ENCODE data around the gene UACA. TPM values are rescaled to one million over a fixed set of nuclear protein-coding genes. Genes with fewer than 3 reads are reported as not detected.
A peak's percentile ranks its signal among the peaks of the same experiment; 100 is the strongest.

The UACA gene
- total and polyA plus RNA-seq, 3 experiments from 2014 or later = 0.53 to 0.81 TPM; not detected in 1

DNA sequence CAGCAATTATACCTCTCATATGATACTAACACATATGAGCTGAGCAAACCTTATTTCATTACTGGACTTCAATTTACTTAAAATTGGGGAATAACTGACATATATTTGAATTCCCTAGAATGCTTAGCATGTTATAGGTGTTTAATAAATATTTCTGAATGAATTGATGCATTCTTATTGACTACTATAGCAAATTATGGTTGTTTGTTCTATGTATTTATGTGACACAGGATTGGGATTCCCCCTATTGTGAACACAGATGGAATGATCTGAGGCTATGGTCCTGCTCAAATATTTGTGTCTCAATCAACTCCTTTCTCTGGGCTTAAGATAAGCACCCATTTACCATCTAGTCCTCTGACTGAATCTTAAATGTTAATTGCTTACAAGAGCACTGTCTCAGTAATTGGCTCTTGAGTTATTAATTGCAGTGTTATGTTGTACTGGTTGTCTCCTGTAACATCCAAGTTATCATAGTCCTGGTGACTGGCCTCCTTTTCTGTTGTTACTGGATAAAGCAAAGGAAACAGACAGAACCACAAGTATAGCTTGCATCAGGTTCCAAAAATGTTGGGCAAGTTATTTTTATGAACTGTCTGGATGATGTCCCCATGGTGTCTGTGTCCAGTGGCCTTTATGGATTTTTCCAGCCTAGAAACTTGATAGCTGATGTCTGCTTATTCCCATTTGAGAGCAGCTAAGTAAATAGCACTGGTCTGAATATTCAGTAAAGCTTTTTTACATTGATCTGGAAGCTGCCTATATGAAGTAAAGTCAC lies 2.3 kb upstream of the UACA start:
- no peak for DNase-seq
- Mint-ChIP-seq H3K9me3 (peaks cover 0 to 2% (median 0%) of the 10 kb centered on the region in 5 donors), H3K27me3 (peaks cover 26 to 56% of the 10 kb centered on the region in 2 donors), H3K4me1 (peaks cover 12 to 21% (median 17%) of the 10 kb centered on the region in 3 donors), H3K4me3 (peak overlapping the region in 1 of 7 donors; percentile 5), H3K36me3 (peaks cover 0 to 2% (median 0%) of the 10 kb centered on the region in 3 donors), H3K27ac (no peak overlapping the region)
- ChIA-PET CTCF (no interaction called here), POLR2A (no interaction called here)
- Histone ChIP-seq H3K36me3 (ENCODE audit: insufficient read depth, low read length) (no peaks in the 10 kb centered on the region), H3K4me3 (ENCODE audit: low read length) (no peak overlapping the region), H3K4me1 (ENCODE audit: insufficient read depth, low read length) (peaks cover 16% of the 10 kb centered on the region), H3K27ac (ENCODE audit: low read depth, low read length) (no peak overlapping the region), H3K9me3 (ENCODE audit: low read length) (no peaks in the 10 kb centered on the region), H3K27me3 (ENCODE audit: insufficient read depth, low read length, poor library complexity, severe bottlenecking) (peaks cover 13% of the 10 kb centered on the region)

- H3K27ac Mint-ChIP-seq = peak overlapping the region in 1 of 8 donors; percentile 48
- CTCF ChIA-PET = no interaction called here
Measured at GRCh38 chr15:70763950-70764730, 782 bp upstream of the UACA start.

DNA sequence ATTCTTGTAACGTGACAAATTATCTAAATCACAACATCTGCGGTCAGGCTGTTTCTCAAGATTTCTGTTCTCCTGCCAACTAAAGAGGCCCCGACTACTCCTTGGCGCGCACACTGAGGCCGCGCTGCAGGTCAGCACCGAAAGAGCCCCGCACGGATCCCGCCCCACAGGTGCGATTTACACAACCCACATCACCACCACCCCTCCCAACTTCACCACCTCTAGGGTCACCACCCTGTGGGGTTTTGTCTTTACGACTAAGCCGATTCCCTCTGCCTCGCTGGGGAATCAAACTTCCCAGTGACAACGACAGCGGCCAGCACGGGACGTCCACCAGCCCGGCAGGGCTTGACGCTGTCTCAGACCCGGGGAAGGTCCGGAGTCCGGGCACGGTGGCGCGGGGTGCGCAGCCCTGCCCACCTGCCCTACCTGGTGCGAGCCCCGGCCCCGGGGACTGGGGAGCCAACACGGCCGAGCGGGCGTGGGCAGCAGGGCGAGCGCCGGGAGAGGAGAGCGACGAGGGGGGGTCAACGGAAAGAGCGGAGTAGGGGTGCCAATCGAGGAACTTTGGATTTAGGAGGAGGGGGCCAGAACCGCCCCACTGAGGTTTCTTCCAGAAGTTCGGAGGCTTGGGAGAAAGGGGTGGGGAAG lies 764 bp downstream of the UACA start:
- no peaks in the 10 kb centered on the region for H3K36me3 ChIP-seq (ENCODE audit: insufficient read depth, low read length)
- H3K36me3 Mint-ChIP-seq = peaks cover 0 to 2% (median 0%) of the 10 kb centered on the region in 3 donors
- H3K9me3 Mint-ChIP-seq = peaks cover 0 to 2% (median 0%) of the 10 kb centered on the region in 5 donors
- H3K27me3 ChIP-seq (ENCODE audit: insufficient read depth, low read length, poor library complexity, severe bottlenecking) = peaks cover 16% of the 10 kb centered on the region
- no peak overlapping the region for H3K27ac ChIP-seq (ENCODE audit: low read depth, low read length)
- ChIA-PET CTCF (no interaction called here), POLR2A (no interaction called here)
- no peak overlapping the region for H3K27ac Mint-ChIP-seq
- DNase-seq = peak in 1 of 5 donors; percentile 6
- no peaks in the 10 kb centered on the region for H3K9me3 ChIP-seq (ENCODE audit: low read length)
- peak overlapping the region; percentile 43 for H3K4me3 ChIP-seq (ENCODE audit: low read length)
- peaks cover 16% of the 10 kb centered on the region for H3K4me1 ChIP-seq (ENCODE audit: insufficient read depth, low read length)
- peaks cover 42 to 76% of the 10 kb centered on the region in 2 donors for H3K27me3 Mint-ChIP-seq
- peaks cover 9 to 17% (median 14%) of the 10 kb centered on the region in 3 donors for H3K4me1 Mint-ChIP-seq
- H3K4me3 Mint-ChIP-seq = peak overlapping the region; percentile 53 to 88 (median 76)

More at GRCh38 chr15:70763950-70764730, 782 bp upstream of the UACA start:
- Histone ChIP-seq H3K4me1 (ENCODE audit: insufficient read depth, low read length) (peaks cover 16% of the 10 kb centered on the region), H3K9me3 (ENCODE audit: low read length) (no peaks in the 10 kb centered on the region), H3K36me3 (ENCODE audit: insufficient read depth, low read length) (no peaks in the 10 kb centered on the region), H3K27me3 (ENCODE audit: insufficient read depth, low read length, poor library complexity, severe bottlenecking) (peaks cover 16% of the 10 kb centered on the region), H3K27ac (ENCODE audit: low read depth, low read length) (no peak overlapping the region), H3K4me3 (ENCODE audit: low read length) (peak overlapping the region; percentile 49)
- POLR2A ChIA-PET = no interaction called here
- Mint-ChIP-seq H3K36me3 (peaks cover 0 to 2% (median 0%) of the 10 kb centered on the region in 3 donors), H3K4me1 (peaks cover 12 to 21% (median 17%) of the 10 kb centered on the region in 3 donors), H3K9me3 (peaks cover 0 to 2% (median 0%) of the 10 kb centered on the region in 5 donors), H3K4me3 (peak overlapping the region; percentile 68 to 84 (median 81)), H3K27me3 (peaks cover 29 to 67% of the 10 kb centered on the region in 2 donors)
- no peak for DNase-seq

DNA sequence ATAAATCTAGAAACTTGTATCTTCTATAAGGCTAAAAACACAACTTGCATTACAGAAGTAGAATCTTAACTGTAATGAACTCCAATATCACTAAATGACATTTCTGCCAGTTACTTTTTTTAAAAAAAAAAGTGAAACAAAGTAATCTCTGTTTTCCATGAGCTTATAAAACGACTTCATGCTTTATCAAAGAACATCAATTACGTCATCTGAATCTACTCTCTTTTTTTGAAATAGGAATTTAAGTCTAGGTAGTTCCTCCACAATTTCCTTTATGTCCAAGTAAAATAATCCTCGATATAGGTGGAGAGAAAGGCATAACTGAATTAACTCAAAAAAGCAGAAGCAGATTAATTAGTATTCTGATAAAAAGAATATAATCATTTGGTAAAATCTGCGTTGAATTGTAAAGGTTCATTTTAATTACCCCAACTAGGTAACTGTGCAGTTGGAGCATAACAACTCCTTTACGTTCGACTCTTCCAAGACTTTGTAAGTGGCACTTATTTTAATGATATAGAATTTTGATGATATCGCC lies 1.4 kb downstream of the UACA start:
- peaks cover 44 to 80% of the 10 kb centered on the region in 2 donors for H3K27me3 Mint-ChIP-seq
- CTCF ChIA-PET = no interaction called here

DNA sequence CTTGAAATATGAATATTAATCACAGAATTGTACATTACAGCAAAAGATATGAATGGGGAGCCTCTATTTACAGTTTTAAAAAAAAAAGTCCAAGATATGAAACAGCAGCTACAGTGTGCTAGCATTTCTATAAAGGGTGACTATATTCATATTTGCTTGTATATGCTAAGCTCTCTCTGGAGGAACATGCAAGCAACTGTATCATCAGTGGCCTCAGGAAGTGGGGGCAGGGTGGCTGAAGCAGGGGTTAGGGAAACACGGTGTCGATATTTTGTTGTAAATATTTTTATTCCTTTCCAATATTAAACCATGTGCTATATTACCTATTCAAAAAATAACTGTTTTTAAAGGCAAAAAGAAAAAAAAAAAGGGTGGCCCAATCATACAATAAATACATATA lies 2.3 kb downstream of the UACA start:
- H3K27ac Mint-ChIP-seq = no peak overlapping the region
- CTCF ChIA-PET = no interaction called here
- H3K27me3 Mint-ChIP-seq = peaks cover 46 to 85% of the 10 kb centered on the region in 2 donors
- H3K36me3 Mint-ChIP-seq = no peaks in the 10 kb centered on the region
- peaks cover 9 to 17% (median 13%) of the 10 kb centered on the region in 3 donors for H3K4me1 Mint-ChIP-seq
- H3K4me3 ChIP-seq (ENCODE audit: low read length) = no peak overlapping the region
- no peaks in the 10 kb centered on the region for H3K36me3 ChIP-seq (ENCODE audit: insufficient read depth, low read length)
- H3K9me3 ChIP-seq (ENCODE audit: low read length) = no peaks in the 10 kb centered on the region
- DNase-seq = no peak
- peaks cover 0 to 2% (median 0%) of the 10 kb centered on the region in 5 donors for H3K9me3 Mint-ChIP-seq
- no peak overlapping the region for H3K27ac ChIP-seq (ENCODE audit: low read depth, low read length)
- POLR2A ChIA-PET = no interaction called here
- no peak overlapping the region for H3K4me3 Mint-ChIP-seq
- H3K27me3 ChIP-seq (ENCODE audit: insufficient read depth, low read length, poor library complexity, severe bottlenecking) = peaks cover 16% of the 10 kb centered on the region
- H3K4me1 ChIP-seq (ENCODE audit: insufficient read depth, low read length) = peaks cover 16% of the 10 kb centered on the region

More for the DNA sequence above, 1.4 kb downstream of the UACA start:
- Mint-ChIP-seq H3K36me3 (peaks cover 0 to 2% (median 0%) of the 10 kb centered on the region in 3 donors), H3K4me1 (peaks cover 9 to 17% (median 13%) of the 10 kb centered on the region in 3 donors), H3K9me3 (peaks cover 0 to 2% (median 0%) of the 10 kb centered on the region in 5 donors), H3K27ac (no peak overlapping the region), H3K4me3 (peak overlapping the region; percentile 53 to 88 (median 76))
- H3K4me3 ChIP-seq (ENCODE audit: low read length) = no peak overlapping the region
- H3K36me3 ChIP-seq (ENCODE audit: insufficient read depth, low read length) = no peaks in the 10 kb centered on the region
- no peak overlapping the region for H3K27ac ChIP-seq (ENCODE audit: low read depth, low read length)
- no peak for DNase-seq
- POLR2A ChIA-PET = no interaction called here
- peaks cover 16% of the 10 kb centered on the region for H3K4me1 ChIP-seq (ENCODE audit: insufficient read depth, low read length)
- H3K9me3 ChIP-seq (ENCODE audit: low read length) = no peaks in the 10 kb centered on the region
- H3K27me3 ChIP-seq (ENCODE audit: insufficient read depth, low read length, poor library complexity, severe bottlenecking) = peaks cover 16% of the 10 kb centered on the region

DNA sequence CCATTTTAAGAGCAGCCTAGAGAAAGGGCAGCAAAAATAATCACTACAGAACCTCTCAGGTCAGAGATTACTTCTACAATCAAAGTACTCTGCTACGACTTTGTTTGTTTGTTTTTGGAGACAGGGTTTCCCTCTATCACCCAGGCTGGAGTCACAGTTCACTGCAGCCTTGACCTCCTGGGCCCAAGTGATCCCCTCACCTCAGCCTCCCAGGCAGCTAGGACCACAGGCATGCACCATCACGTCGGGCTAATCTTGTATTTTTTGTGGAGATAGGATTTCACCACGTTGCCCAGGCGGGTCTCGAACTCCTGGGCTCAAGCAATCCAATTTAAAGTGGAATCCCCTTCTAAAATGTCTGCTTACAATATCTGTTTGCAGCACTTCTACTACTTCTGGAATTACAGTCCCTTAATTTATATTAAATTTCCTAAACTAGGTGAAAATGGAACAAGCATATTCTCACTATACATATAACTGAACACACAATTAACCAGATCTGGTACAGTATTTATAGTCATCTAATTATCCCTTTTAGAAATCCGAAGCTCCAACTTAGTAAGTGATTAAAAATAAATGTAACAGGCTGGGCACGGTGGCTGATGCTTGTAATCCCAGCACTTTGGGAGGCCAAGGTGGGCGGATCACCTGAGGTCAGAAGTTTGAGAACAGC lies 4.4 kb downstream of the UACA start:
- peaks cover 0 to 2% (median 0%) of the 10 kb centered on the region in 5 donors for H3K9me3 Mint-ChIP-seq
- peaks cover 13% of the 10 kb centered on the region for H3K4me1 ChIP-seq (ENCODE audit: insufficient read depth, low read length)
- H3K4me3 ChIP-seq (ENCODE audit: low read length) = no peak overlapping the region
- peaks cover 7 to 14% (median 12%) of the 10 kb centered on the region in 3 donors for H3K4me1 Mint-ChIP-seq
- no peaks in the 10 kb centered on the region for H3K36me3 ChIP-seq (ENCODE audit: insufficient read depth, low read length)
- H3K27me3 ChIP-seq (ENCODE audit: insufficient read depth, low read length, poor library complexity, severe bottlenecking) = peaks cover 15% of the 10 kb centered on the region
- CTCF ChIA-PET = no interaction called here
- no peak overlapping the region for H3K27ac Mint-ChIP-seq
- no peaks in the 10 kb centered on the region for H3K9me3 ChIP-seq (ENCODE audit: low read length)
- no peak for DNase-seq
- no peak overlapping the region for H3K27ac ChIP-seq (ENCODE audit: low read depth, low read length)
- H3K4me3 Mint-ChIP-seq = no peak overlapping the region
- POLR2A ChIA-PET = no interaction called here
- no peaks in the 10 kb centered on the region for H3K36me3 Mint-ChIP-seq
- H3K27me3 Mint-ChIP-seq = peaks cover 34 to 81% of the 10 kb centered on the region in 2 donors

DNA sequence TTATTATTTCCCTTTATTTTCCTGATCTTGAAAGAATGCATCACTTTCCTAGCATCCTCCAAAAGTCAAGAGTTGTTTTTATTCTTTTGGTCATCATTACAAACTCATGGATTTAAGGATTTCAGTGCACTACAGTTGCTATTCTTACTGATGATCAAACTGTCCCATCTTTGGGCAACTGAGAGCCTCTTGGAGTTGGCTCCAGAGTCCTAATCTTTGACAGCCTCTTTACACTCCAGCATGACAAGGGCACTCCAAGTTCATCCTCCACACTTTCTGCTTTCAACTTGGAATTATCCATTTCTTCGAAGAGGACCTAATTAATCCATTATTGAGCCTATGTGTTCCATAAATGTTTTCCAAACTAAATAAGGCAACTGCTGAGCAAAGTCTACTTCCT lies 5.7 kb downstream of the UACA start:
- Mint-ChIP-seq H3K4me1 (peaks cover 4 to 8% (median 8%) of the 10 kb centered on the region in 3 donors), H3K27me3 (peaks cover 31 to 83% of the 10 kb centered on the region in 2 donors), H3K27ac (no peak overlapping the region), H3K4me3 (no peak overlapping the region), H3K9me3 (no peaks in the 10 kb centered on the region), H3K36me3 (no peaks in the 10 kb centered on the region)
- no peak overlapping the region for H3K4me3 ChIP-seq (ENCODE audit: low read length)
- H3K4me1 ChIP-seq (ENCODE audit: insufficient read depth, low read length) = peaks cover 7% of the 10 kb centered on the region
- ChIA-PET CTCF (interaction anchor here (1.1 kb wide), 1 partner anchor 54 kb away, joined by 3 read pairs; no protein-coding TSS in a partner anchor), POLR2A (no interaction called here)
- no peaks in the 10 kb centered on the region for H3K9me3 ChIP-seq (ENCODE audit: low read length)
- H3K27ac ChIP-seq (ENCODE audit: low read depth, low read length) = no peak overlapping the region
- H3K36me3 ChIP-seq (ENCODE audit: insufficient read depth, low read length) = no peaks in the 10 kb centered on the region
- no peak for DNase-seq
- H3K27me3 ChIP-seq (ENCODE audit: insufficient read depth, low read length, poor library complexity, severe bottlenecking) = peaks cover 8% of the 10 kb centered on the region

Data from CD8-positive, alpha-beta memory T cell (primary cell).